ENCODE data around the gene DRC3.

DRC3 gene

GRCh38 chr17:18064053-18064452 lies 91.4 kb downstream of the DRC3 start:
- FAIRE-seq = no peak

- no peak for FAIRE-seq
These were observed 92.9 kb downstream of the DRC3 start for GRCh38 chr17:18065546-18065945.

Measured in islet of Langerhans (tissue), 1 donor.